ENCODE measurements around the gene TNRC18.

Gene TNRC18

GRCh38 chr7:5359344-5359743, 64.3 kb downstream of the TNRC18 start:
- DNase-seq, result no peak
- TF ChIP-seq CTCF (IDR thresholded peaks at IDR 0.05; ENCODE audit: low read depth, low read length), result no peak
- Histone ChIP-seq H3K9me3 (no peaks in the 10 kb centered on the region), H3K4me1 (peaks cover 5% of the 10 kb centered on the region), H3K36me3 (peaks cover 28% of the 10 kb centered on the region), H3K4me3 (ENCODE audit: low read depth, low read length) (no peak overlapping the region), H3K27me3 (no peaks in the 10 kb centered on the region)

GRCh38 chr7:5357951-5358350, 65.7 kb downstream of the TNRC18 start:
- peaks cover 5% of the 10 kb centered on the region for H3K4me1 ChIP-seq
- H3K27me3 ChIP-seq, result no peaks in the 10 kb centered on the region
- no peaks in the 10 kb centered on the region for H3K9me3 ChIP-seq
- peaks cover 29% of the 10 kb centered on the region for H3K36me3 ChIP-seq
- H3K4me3 ChIP-seq (ENCODE audit: low read depth, low read length), result no peak overlapping the region
- TF ChIP-seq CTCF (IDR thresholded peaks at IDR 0.05; ENCODE audit: low read depth, low read length), result no peak
- DNase-seq, result no peak

- peaks cover 5% of the 10 kb centered on the region for H3K4me1 ChIP-seq
- no peaks in the 10 kb centered on the region for H3K27me3 ChIP-seq
- DNase-seq, result no peak
- peaks cover 32% of the 10 kb centered on the region for H3K36me3 ChIP-seq
- no peak for TF ChIP-seq CTCF (IDR thresholded peaks at IDR 0.05; ENCODE audit: low read depth, low read length)
- no peaks in the 10 kb centered on the region for H3K9me3 ChIP-seq
- no peak overlapping the region for H3K4me3 ChIP-seq (ENCODE audit: low read depth, low read length)
Observed at GRCh38 chr7:5356751-5357119, 66.9 kb downstream of the TNRC18 start.

GRCh38 chr7:5354460-5355232, 69.0 kb downstream of the TNRC18 start:
- Histone ChIP-seq H3K27me3 (no peaks in the 10 kb centered on the region), H3K4me3 (ENCODE audit: low read depth, low read length) (peak overlapping the region; percentile 70), H3K9me3 (no peaks in the 10 kb centered on the region), H3K36me3 (peaks cover 26% of the 10 kb centered on the region), H3K4me1 (peaks cover 5% of the 10 kb centered on the region)
- DNase-seq, result peak; percentile 93
- no peak for TF ChIP-seq CTCF (IDR thresholded peaks at IDR 0.05; ENCODE audit: low read depth, low read length)

- Histone ChIP-seq H3K4me3 (ENCODE audit: low read depth, low read length) (no peak overlapping the region), H3K4me1 (peaks cover 5% of the 10 kb centered on the region), H3K27me3 (no peaks in the 10 kb centered on the region), H3K36me3 (peaks cover 13% of the 10 kb centered on the region), H3K9me3 (no peaks in the 10 kb centered on the region)
- DNase-seq, result no peak
- no peak for TF ChIP-seq CTCF (IDR thresholded peaks at IDR 0.05; ENCODE audit: low read depth, low read length)
Observed at GRCh38 chr7:5352440-5353010, 71.1 kb downstream of the TNRC18 start.

All from BE2C (cell line).